ENCODE measurements around the gene SLC39A1. TPM values are rescaled to one million over a fixed set of nuclear protein-coding genes. Genes with fewer than 3 reads are reported as not detected.
A peak's percentile ranks its signal among the peaks of the same experiment; 100 is the strongest.

Gene SLC39A1
- polyA plus RNA-seq, 3 donors, result 44.4 to 95.8 (median 58.5) TPM

DNA sequence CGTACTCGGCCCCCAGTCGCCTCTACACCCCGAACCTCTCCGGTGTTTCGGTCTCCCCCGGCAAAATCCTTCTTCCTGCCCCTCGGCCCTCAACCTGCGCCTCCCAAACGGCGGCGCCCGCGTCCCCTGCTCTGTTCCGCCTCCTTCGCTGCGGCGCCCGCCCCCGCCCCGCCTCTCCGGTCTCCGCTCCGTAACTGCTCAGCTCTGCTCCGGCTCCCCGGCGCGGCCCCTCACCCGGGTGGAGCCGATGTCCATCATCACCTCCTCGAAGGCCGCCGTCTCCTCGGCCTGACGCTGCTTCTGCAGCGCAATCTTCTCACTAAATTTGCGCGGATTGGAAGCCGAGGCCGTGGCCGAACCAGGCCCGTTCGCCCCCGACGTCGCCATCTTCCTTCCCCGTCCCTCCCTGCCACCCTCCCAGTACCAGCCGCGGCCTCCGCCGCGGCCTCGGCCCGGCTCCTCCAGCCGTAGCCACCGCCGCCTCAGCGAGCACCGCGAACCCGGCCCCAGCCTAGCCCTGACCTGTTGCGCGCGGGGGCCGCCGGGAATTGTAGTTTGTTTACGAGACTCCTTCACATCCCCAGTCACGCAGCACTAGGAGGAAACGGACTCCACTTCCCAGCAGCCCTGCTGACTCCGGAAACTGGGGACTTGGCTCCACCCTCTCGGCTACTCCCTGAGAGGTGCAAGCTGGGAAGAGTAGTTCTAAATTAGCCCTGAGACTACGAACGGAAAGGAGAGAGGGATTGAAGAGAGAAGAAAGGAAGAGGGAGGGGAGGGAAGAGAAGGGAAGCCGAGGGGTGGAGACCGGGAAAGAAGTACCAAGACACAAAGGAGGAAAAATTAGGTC is 5.0 kb downstream of the SLC39A1 start, which contains the start of gene CRTC2:
Gene CRTC2 (minus strand): TSS at position 502 of the 850 bp plus-strand sequence. CDS start 115 bp downstream, at position 387.
- peak within 1 kb of the TSS; percentile 62 for H3K27ac ChIP-seq (ENCODE audit: low read depth, low read length)
- WGBS, 3 donors, result 0% methylated on average over 74 of the region's 75 CpGs

DNA sequence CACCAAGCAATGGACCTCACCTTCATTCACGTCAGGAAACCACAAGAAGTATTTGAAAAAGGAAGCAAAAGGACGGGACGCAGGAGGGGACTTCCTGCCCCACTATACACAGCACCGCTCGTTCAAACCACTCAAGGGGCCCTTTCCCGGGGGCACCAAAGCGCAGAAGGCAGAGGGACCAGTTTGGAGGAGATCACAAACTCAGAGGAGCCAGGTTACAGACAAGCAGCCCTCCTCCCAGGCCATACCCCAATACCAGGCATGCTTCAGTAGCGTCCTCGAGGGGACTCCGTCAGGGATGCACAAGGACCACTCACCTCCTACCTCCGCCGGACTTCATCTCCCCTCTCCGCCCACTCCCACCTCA is 5.6 kb downstream of the SLC39A1 start:
- 0 to 1% (median 0%) methylated on average over 13 of the region's 13 CpGs for WGBS, 3 donors
- H3K27ac ChIP-seq (ENCODE audit: low read depth, low read length), result no peak overlapping the region

- WGBS, 3 donors, result 24 to 30% (median 28%) methylated on average over 6 of the region's 6 CpGs
- no peak overlapping the region for H3K27ac ChIP-seq (ENCODE audit: low read depth, low read length)
Observed at GRCh38 chr1:153956997-153957715, 6.2 kb downstream of the SLC39A1 start.

DNA sequence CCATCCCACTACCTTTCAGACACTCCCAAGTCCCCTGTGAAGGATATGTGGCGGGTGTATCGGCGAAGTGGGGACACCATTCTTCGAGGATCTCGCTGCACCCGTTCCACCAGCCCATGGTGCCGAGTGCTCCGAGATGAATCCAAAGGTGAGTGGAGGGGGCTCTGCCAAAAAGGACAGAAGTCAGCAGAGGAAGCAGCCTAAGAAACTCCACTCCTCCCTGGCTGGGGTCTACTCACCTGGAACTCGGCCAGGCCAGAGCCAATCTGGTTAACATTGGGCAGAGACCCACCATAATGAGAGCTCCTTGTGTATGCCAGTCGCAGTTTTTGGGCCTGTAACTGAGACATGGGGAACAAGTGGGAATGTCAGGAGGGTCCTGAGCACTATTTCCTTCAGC is 8.5 kb downstream of the SLC39A1 start:
- H3K27ac ChIP-seq (ENCODE audit: low read depth, low read length), result no peak overlapping the region
- 94% methylated on average over 10 of the region's 10 CpGs for WGBS, 3 donors

GRCh38 chr1:153953859-153954365 is 9.4 kb downstream of the SLC39A1 start:
- H3K27ac ChIP-seq (ENCODE audit: low read depth, low read length), result no peak overlapping the region
- WGBS, 3 donors, result 67 to 74% (median 68%) methylated on average over 4 of the region's 4 CpGs

GRCh38 chr1:153951801-153952200 is 11.5 kb downstream of the SLC39A1 start:
- 97 to 100% (median 100%) methylated on average over 2 of the region's 2 CpGs for WGBS, 3 donors
- no peak overlapping the region for H3K27ac ChIP-seq (ENCODE audit: low read depth, low read length)

GRCh38 chr1:153951183-153951582 is 12.2 kb downstream of the SLC39A1 start:
- 92 to 96% (median 94%) methylated on average over 11 of the region's 11 CpGs for WGBS, 3 donors

DNA sequence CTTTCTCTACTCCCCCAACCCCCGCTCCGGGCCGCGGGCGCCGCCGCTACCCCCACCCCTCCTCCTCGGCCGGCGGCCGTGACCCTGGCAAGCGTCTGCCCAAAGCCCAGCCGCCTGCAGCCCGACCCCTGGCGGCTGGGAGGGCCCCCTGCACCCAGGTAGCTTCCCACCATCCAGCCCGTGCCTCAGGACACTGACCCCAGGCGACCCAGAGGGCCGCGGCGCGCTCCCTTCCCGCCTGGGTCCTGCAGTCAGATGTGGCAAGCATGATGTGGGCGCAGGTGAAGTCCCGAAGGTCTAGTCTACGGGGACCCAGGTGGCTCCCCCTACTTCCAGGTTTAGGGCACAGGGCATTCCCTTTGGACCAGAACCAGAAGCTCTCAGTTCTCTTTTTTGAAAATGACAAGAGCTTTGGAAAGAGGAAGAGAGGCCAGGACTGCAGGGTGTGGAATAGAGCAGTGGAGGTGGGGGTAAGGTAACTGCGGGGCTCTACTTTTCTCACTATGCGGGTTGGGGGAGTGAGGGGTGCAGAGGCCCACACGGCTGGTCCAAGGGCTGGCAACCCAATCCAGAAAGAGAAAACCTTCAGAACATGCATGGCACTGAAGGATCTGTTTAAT is 16.6 kb downstream of the SLC39A1 start, which contains the start of gene DENND4B:
Gene DENND4B (minus strand): TSS at position 97 of the 620 bp plus-strand sequence. CDS start 2,344 bp downstream, outside the sequence.
- 7 to 17% (median 9%) methylated on average over 17 to 28 of the region's 28 CpGs for WGBS, 3 donors
- H3K27ac ChIP-seq (ENCODE audit: low read depth, low read length), result peak within 1 kb of the TSS; percentile 97

More at GRCh38 chr1:153951183-153951582, 12.2 kb downstream of the SLC39A1 start:
- no peak overlapping the region for H3K27ac ChIP-seq (ENCODE audit: low read depth, low read length)

- H3K27ac ChIP-seq (ENCODE audit: low read depth, low read length), result peak overlapping the region; percentile 97
- WGBS, 3 donors, result 0 to 1% (median 1%) methylated on average over 62 to 95 of the region's 95 CpGs
Observed at GRCh38 chr1:153945795-153946621, 17.3 kb downstream of the SLC39A1 start.

- H3K27ac ChIP-seq (ENCODE audit: low read depth, low read length), result peak overlapping the region; percentile 91
- 21 to 38% (median 23%) methylated on average over 12 of the region's 12 CpGs for WGBS, 3 donors
Observed at GRCh38 chr1:153945131-153945794, 18.1 kb downstream of the SLC39A1 start.

- WGBS, 3 donors, result 38 to 74% (median 45%) methylated on average over 3 of the region's 3 CpGs
- H3K27ac ChIP-seq (ENCODE audit: low read depth, low read length), result peak overlapping the region; percentile 91
Observed at GRCh38 chr1:153944827-153945117, 18.6 kb downstream of the SLC39A1 start.

DNA sequence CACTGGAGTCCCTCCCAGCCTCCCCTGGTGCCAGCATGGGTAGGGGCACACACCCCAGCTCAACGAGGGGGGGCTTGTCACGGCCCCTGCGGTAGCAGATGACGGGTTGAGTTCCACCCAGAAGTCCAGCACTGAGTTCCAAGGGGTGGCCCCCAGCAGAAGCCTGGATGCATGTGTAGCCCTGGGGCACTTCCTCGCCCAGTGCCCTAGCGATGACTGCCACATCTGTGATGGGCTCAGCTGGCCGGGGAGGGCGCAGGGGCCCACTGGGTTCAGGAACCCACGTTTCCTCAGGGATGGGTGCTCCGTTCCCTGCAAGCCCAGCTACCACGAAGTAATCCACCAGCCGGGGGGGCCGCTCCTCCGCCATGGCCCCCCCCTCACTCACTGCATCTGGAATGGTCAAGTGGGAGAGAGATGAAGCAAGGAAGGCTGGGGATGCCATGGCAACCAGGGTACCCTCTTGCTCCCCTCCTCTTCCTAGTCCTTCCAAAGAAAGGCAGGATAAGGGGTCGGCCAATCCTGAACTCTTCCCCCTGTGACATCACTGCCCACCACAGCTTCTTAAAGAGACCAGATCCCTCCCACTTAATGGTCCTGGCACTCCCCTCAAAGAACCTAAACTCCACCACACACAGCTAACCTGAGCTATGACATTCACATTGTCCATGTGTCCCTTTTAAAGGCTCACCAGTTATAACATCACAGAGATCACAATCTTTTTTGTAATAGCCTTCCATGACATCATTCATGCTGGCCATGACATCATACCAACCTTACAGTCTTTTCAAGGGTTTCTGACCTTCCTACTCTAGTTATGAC is 19.1 kb downstream of the SLC39A1 start:
- no peak overlapping the region for H3K27ac ChIP-seq (ENCODE audit: low read depth, low read length)
- 73 to 83% (median 74%) methylated on average over 15 of the region's 15 CpGs for WGBS, 3 donors

DNA sequence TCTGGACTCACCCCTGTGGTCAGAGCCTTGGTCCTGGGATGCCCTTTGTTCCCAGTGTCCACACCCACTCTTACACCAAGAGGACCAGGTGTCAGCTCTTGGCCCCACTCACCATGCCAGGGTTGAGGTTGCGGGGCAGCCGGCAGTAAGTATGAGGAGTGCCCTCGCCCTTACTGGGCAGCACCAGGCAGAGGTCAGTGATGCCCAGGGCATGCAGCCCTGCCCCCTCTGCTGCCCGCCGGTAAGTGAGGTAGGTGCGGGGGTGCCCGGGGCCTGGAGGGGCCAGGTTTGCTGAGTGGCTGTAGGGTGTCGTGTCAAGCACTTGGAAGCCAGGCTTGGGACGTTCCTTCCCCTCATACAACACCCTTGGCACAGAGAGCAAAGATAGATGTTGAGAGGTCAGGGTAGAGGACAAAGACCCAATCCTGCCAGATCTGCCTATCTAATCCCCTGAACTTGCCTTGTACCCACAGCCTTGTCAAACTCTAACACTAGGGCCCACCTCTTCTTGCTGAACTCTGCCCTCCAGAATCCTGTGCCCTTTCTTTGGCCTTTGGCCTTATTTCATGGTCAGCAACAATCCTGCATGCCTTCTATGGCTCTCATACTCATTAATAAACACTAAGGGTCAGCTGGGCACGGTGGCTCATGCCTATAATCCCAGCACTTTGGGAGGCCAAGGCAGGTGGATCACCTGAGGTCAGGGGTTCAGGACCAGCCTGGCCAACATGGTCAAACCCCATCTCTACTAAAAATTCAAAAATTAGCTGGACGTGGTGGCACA is 20.4 kb downstream of the SLC39A1 start:
- no peak overlapping the region for H3K27ac ChIP-seq (ENCODE audit: low read depth, low read length)
- WGBS, 3 donors, result 85 to 92% (median 88%) methylated on average over 11 of the region's 11 CpGs

DNA sequence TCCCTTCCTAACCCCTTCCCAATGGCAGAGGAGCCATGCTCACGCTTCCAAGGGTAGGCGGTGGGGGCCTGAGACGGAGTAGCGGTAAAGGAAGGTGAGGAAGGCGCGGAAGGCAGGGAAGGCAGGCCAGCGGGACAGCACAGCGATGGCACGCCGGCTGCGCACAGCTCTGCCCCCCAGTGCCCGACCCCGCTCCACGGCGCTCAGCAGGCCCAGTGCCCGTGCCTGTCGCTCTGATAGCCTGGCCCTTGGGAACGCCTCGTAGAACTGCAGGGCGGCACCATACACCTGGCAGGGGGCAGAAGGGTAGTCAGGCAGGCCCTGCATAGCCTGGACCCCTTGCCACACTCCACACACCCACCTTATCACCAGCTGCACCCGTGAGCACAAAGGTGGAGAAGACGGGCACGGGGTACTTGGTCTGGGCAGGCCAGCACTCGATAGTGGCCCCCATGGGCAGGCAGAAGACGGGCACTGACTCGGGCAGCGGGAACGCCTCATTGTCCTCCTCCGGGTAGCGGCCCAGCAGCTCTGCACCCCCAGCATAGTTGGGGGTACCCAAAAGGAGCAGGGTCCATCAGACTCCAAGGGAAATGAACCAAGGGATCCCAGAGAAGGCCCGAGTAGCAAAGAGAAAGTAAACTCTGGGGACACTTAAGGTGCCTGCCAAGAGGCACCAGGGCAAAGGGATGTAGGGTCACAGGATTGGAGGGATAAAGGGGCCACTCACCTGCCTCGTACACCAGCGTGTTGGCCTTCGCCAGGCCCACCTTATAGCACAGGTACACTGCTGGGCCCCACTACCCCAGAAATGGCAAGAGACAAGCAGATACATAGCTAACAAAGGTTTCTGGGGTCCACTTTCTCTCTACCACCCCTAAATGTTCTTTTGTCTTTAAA is 21.3 kb downstream of the SLC39A1 start:
- no peak overlapping the region for H3K27ac ChIP-seq (ENCODE audit: low read depth, low read length)
- WGBS, 3 donors, result 94 to 96% (median 95%) methylated on average over 32 to 34 of the region's 34 CpGs

- WGBS, 3 donors, result 92 to 96% (median 92%) methylated on average over 8 of the region's 8 CpGs
- no peak overlapping the region for H3K27ac ChIP-seq (ENCODE audit: low read depth, low read length)
Observed at GRCh38 chr1:153940756-153941155, 22.6 kb downstream of the SLC39A1 start.

Measured in adipose tissue (tissue), 3 donors.